SK-N-SH (cell line): ENCODE data around the gene EXOC7. TPM values are rescaled to one million over a fixed set of nuclear protein-coding genes. Genes with fewer than 3 reads are reported as not detected.

Experiments used
- polyA plus RNA-seq, 3 experiments: library from polyadenylated mRNA; depleted of rRNA; stranded (reverse); fragments of >200 nt; gene quantifications; 2 replicates each; pipeline ENCODE4 v1.2.3, GENCODE V29; 2012
- small RNA-seq, 7 experiments: library from RNA; depleted of rRNA; stranded (forward); fragments of <200 nt; gene quantifications; one replicate each; pipeline ENCODE3, GENCODE V24; 2012

The EXOC7 gene
- polyA plus RNA-seq, 1 of the 3 experiments (the other 2 are of a cell fraction): 129 TPM

Small RNAs within 50 kb of the gene (small RNA-seq; reads per million reads assigned to genes)
- 0 to 8.6 (median 0.93) reads per million in 7 experiments for gene MIR6868

Other genes starting within 250 kb of the EXOC7 start
- gene WBP2, start 248.5 kb downstream of the EXOC7 start, polyA plus RNA-seq (2012; rRNA removed): 49.7 and 55.8 TPM in 2 replicates
- gene TRIM47, start 225.2 kb downstream of the EXOC7 start, polyA plus RNA-seq (2012; rRNA removed): 3.1 and 5.1 TPM in 2 replicates
- 13.1 and 18.1 TPM in 2 replicates for gene TRIM65, start 206.8 kb downstream of the EXOC7 start, polyA plus RNA-seq (2012; rRNA removed)
- 62.5 and 93.9 TPM in 2 replicates for gene MRPL38, start 198.9 kb downstream of the EXOC7 start, polyA plus RNA-seq (2012; rRNA removed)
- 19.0 and 19.7 TPM in 2 replicates for gene FBF1, start 162.7 kb downstream of the EXOC7 start, polyA plus RNA-seq (2012; rRNA removed)
- gene ACOX1, start 124.6 kb downstream of the EXOC7 start, polyA plus RNA-seq (2012; rRNA removed): 21.5 and 29.7 TPM in 2 replicates
- 33.6 and 38.1 TPM in 2 replicates for gene TEN1, start 124.5 kb downstream of the EXOC7 start, polyA plus RNA-seq (2012; rRNA removed)
- 14.6 and 22.1 TPM in 2 replicates for gene CDK3, start 102.9 kb downstream of the EXOC7 start, polyA plus RNA-seq (2012; rRNA removed)
- 0.15 and 0.23 TPM in 2 replicates for gene EVPL, start 76.5 kb downstream of the EXOC7 start, polyA plus RNA-seq (2012; rRNA removed)
- 76.8 and 81.4 TPM in 2 replicates for gene SRP68, start 31.3 kb downstream of the EXOC7 start, polyA plus RNA-seq (2012; rRNA removed)
- 0.05 and 0.08 TPM in 2 replicates for gene GALR2, start 29.0 kb downstream of the EXOC7 start, polyA plus RNA-seq (2012; rRNA removed)
- 0.03 TPM in 1 of 2 replicates, not detected in the other for gene ZACN, start 24.6 kb downstream of the EXOC7 start, polyA plus RNA-seq (2012; rRNA removed)
- not detected in 2 replicates for gene FOXJ1, start 37.5 kb upstream of the EXOC7 start, polyA plus RNA-seq (2012; rRNA removed)
- gene RNF157, start 136.7 kb upstream of the EXOC7 start, polyA plus RNA-seq (2012; rRNA removed): 5.2 TPM in 2 replicates
- gene UBALD2, start 161.6 kb upstream of the EXOC7 start, polyA plus RNA-seq (2012; rRNA removed): 16.7 and 27.0 TPM in 2 replicates
- 6.2 and 7.6 TPM in 2 replicates for gene QRICH2, start 204.5 kb upstream of the EXOC7 start, polyA plus RNA-seq (2012; rRNA removed)